ENCODE results near the gene C9orf50.

Gene C9orf50

GRCh38 chr9:129629251-129629820 lies 8.4 kb upstream of the C9orf50 start:
- DNase-seq, result no peak

- no peak for DNase-seq
Measured at GRCh38 chr9:129628709-129629108, 7.8 kb upstream of the C9orf50 start.

- no peak for DNase-seq
Measured at GRCh38 chr9:129627556-129628440, 6.9 kb upstream of the C9orf50 start.

- no peak for DNase-seq
Measured at GRCh38 chr9:129626625-129627284, 5.9 kb upstream of the C9orf50 start.

GRCh38 chr9:129626079-129626624 lies 5.3 kb upstream of the C9orf50 start, which contains the start of gene NTMT1:
Gene NTMT1, plus strand, starts transcription at chr9:129626163. Its CDS starts 6,541 bp downstream, at chr9:129632704.
- peak; percentile 63 to 71 for DNase-seq

- peak; percentile 81 to 82 for DNase-seq
Measured at GRCh38 chr9:129624947-129625346, 4.0 kb upstream of the C9orf50 start.

GRCh38 chr9:129624168-129624759 lies 3.4 kb upstream of the C9orf50 start:
- peak; percentile 44 to 46 for DNase-seq

- no peak for DNase-seq
Measured at GRCh38 chr9:129623331-129623730, 2.4 kb upstream of the C9orf50 start.

GRCh38 chr9:129619787-129620668 lies 873 bp downstream of the C9orf50 start:
- DNase-seq, result no peak

- DNase-seq, result no peak
Measured at GRCh38 chr9:129617167-129617566, 3.7 kb downstream of the C9orf50 start.

- no peak for DNase-seq
Measured at GRCh38 chr9:129615407-129616285, 5.3 kb downstream of the C9orf50 start.

GRCh38 chr9:129614932-129615331 lies 6.0 kb downstream of the C9orf50 start:
- no peak for DNase-seq

- DNase-seq, result no peak
Measured at GRCh38 chr9:129613520-129614175, 7.3 kb downstream of the C9orf50 start.

GRCh38 chr9:129612815-129613519 lies 7.9 kb downstream of the C9orf50 start:
- DNase-seq, result no peak

- no peak for DNase-seq
Measured at GRCh38 chr9:129612123-129612522, 8.8 kb downstream of the C9orf50 start.

GRCh38 chr9:129611307-129611800 lies 9.5 kb downstream of the C9orf50 start:
- DNase-seq, result no peak

- peak; percentile 25 to 34 for DNase-seq
Measured at GRCh38 chr9:129610473-129611306, 10.2 kb downstream of the C9orf50 start.

GRCh38 chr9:129610213-129610472 lies 10.8 kb downstream of the C9orf50 start:
- no peak for DNase-seq
